ENCODE results near the gene WDFY4.

Gene WDFY4

DNA sequence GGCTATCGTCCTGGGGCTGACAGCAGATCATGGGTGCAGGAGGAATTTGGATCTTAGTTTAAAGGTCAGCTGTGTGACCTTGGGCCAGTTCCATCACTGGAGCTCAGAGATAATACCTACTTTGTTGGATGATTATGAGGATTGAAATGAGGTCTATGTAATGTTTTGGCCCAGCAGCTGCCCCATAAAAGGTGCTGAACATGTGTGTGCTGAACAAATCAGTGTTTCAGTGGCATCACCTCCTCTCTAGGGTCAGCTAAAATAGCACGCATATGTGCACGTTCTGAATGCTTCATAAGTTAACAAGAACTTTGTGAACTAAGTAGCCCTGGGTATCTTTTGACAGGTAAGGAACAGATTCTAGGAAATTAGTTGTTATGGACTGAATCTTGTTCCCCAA is 339.8 kb downstream of the WDFY4 start:
- DNase-seq (ENCODE audit: low read depth), result no peak

DNA sequence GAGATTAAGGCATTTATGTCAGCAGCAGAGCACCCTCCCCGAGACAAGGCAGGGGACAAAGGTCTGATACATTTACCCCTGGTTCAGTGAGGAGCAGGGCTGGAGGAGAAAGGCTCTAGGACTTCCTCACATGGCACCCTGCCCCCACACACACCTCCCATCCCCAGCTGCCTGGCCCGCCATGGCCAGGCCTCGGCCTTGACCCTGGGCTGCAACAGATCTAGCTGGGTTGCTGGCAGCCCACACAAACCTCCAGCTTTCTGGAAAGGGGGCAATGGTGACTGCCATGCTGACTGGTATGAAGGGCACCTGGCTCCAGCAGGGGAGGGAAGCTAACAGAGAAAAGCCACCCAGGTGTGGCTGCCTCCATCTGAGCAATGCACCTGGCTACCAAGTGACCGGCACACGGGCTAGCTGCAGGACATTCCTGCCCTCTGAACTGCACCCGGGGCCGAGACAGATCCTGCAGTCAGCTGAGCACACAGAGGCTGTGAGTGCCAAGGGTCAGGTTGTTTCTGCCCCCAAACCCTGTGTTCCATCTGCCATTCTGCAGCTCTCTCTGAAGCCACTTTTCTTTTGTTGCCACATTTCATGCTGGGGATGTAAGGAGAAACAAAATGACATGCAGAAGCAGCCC is 340.8 kb downstream of the WDFY4 start:
- DNase-seq (ENCODE audit: low read depth), result no peak

DNA sequence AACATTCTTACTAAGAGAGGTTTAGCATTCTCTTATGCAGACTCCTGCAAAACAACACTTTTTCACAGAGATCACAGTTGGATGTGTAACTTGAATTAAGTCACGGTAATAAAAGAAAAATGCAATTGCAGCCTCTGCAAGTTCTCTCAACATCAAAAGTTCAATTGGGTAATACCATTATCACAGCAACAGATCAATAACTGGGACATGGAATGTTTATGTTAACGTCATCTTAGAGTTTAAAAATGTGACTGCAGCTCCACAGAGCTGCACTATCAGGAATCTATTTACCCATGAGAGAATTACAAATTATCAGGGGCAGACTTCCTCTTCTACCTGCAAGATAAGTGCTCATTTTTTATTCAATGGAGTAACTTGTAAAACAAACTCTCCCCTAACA is 344.0 kb downstream of the WDFY4 start:
- DNase-seq (ENCODE audit: low read depth), result no peak

DNA sequence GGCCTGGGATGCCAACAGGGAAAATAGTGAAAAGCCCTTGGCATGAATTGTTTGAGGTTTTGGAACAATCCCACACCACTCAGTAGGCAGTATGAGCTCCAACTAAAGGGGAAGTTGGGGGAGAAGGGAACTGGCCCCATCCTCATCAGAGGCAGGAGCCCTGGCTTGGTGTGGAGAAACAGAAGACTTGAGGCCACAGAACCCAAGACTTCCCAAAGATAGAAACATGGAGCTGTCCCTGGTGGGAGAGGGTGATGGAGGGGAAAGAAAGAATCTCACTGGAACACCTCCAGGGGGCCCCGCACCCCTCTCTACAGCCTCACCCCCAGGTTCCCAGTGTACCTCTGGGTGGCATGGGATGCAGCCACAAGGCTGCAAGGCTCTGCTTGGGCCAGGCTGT is 345.0 kb downstream of the WDFY4 start:
- no peak for DNase-seq (ENCODE audit: low read depth)
